HEK293T (cell line): ENCODE results near the gene GPATCH2.
"Not testable (repeated sequence)": the region's sequence is repeated elsewhere in the genome, so short reads cannot be mapped to it uniquely, and the experiment has no call there.

Source experiments
- BHLHE40 ChIP-seq: fragments of 450-650 bp; IDR thresholded peaks from 2 replicates; pipeline ENCODE4 v1.6.1; 2016; ENCODE audit warnings: mild to moderate bottlenecking, moderate library complexity, borderline replicate concordance
- ELF4 ChIP-seq: fragments of 450-650 bp; IDR thresholded peaks from 2 replicates; pipeline ENCODE4 v1.6.1; 2017; ENCODE audit warnings: antibody characterized with exemption
- FOXK2 ChIP-seq: fragments of 450-650 bp; IDR thresholded peaks from 2 replicates; pipeline ENCODE4 v1.6.1; 2016; ENCODE audit warnings: mild to moderate bottlenecking
- FOXM1 ChIP-seq: fragments of 450-650 bp; IDR thresholded peaks from 2 replicates; pipeline ENCODE4 v1.6.1; 2017; ENCODE audit warnings: mild to moderate bottlenecking, borderline replicate concordance
- TARDBP ChIP-seq: fragments of 450-650 bp; IDR thresholded peaks from 2 replicates; pipeline ENCODE4 v1.6.1; 2016

DNA sequence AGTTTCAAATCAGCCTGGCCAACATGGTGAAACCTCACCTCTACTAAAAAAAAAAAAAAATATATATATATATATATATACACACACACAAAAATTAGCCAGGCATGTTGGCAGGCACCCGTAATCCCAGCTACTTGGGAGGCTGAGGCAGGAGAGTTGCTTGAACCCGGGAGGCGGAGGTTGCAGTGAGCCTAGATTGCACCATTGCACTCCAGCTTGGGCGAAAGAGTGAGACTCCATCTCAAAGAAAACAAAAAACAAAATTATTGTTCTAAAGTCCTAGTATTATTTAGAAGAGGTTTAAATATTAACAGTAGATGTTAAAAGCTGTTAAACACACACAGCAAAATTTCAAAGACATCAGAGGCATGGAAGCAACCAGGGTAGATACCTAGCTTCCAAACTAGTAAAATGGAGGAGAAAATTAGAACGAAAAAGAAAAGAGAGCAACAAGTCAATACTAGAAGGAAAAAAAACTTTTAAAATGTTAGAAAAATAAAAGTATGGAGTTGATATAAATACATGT, 46.5 kb downstream of the GPATCH2 start:
- not testable (repeated sequence) for TF ChIP-seq TARDBP, BHLHE40, FOXM1, FOXK2, ELF4
